ENCODE data around the gene NOL4L. TPM values are rescaled to one million over a fixed set of nuclear protein-coding genes. Genes with fewer than 3 reads are reported as not detected.
"Not testable (repeated sequence)": the region's sequence is repeated elsewhere in the genome, so short reads cannot be mapped to it uniquely, and the experiment has no call there.

The NOL4L gene
- total and polyA plus RNA-seq, 12 donors, result 1.5 to 10.1 (median 5.1) TPM

DNA sequence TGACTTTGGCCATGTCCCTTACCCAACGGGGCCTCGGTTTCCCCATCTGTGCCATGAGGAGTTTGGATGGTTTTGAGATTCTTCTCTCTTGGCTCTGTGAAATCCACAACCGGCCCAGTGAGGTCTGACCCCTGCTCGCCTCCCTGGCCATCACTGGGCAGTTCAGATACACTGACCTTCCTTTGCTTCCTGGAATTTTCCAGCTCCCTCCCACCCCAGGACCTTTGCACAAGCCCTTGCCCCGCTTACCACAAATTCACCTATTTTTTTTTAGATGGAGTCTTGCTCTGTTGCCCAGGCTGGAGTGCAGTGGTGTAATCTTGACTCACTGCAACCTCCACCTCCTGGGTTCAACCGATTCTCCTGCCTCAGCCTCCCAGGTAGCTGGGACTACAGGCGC, 12.6 kb upstream of the NOL4L start:
- Histone ChIP-seq H3K9me3 (no peaks in the 10 kb centered on the region), H3K27me3 (no peaks in the 10 kb centered on the region)
- intact Hi-C loops (cut with DNase I), result no loop called here

DNA sequence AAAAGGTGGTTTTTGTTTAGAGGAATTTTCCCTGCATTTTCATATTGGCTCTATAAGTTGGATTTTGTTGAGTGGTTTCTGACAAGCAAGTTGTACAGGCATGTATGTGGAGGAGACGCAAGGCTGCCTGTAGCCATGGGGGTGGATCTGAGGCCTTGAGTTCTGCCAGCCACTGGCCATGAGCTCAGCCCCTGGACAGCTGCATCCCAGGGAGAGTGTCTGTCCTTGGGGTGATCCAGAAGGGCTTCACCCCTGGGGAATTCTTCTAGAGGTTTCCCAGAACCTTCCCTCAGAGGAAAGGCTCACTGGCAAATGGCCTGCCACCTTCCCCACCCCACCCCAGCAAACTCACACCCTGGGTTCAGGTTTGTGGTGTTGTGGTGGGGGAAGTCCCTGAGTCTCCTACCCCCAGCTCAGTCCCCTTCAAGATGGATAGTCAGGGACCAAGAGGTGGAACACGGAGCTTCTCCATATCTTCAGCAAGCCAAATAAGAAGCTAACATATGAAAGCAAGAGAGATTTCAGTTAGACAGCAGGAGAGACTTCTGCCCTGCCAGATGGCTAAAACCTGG, 11.6 kb upstream of the NOL4L start:
- H3K27me3 ChIP-seq, result no peaks in the 10 kb centered on the region
- DNase-seq (no peak), ATAC-seq (no peak)
- H3K36me3 ChIP-seq, result no peaks in the 10 kb centered on the region
- H3K27ac ChIP-seq, result no peak overlapping the region
- TF ChIP-seq, protein P1, sequence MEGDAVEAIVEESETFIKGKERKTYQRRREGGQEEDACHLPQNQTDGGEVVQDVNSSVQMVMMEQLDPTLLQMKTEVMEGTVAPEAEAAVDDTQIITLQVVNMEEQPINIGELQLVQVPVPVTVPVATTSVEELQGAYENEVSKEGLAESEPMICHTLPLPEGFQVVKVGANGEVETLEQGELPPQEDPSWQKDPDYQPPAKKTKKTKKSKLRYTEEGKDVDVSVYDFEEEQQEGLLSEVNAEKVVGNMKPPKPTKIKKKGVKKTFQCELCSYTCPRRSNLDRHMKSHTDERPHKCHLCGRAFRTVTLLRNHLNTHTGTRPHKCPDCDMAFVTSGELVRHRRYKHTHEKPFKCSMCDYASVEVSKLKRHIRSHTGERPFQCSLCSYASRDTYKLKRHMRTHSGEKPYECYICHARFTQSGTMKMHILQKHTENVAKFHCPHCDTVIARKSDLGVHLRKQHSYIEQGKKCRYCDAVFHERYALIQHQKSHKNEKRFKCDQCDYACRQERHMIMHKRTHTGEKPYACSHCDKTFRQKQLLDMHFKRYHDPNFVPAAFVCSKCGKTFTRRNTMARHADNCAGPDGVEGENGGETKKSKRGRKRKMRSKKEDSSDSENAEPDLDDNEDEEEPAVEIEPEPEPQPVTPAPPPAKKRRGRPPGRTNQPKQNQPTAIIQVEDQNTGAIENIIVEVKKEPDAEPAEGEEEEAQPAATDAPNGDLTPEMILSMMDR (IDR thresholded peaks at IDR 0.05), result no peak
- no peaks in the 10 kb centered on the region for H3K9me3 ChIP-seq
- WGBS, 2 donors, result 67 to 77% methylated on average over 2 of the region's 2 CpGs
- intact Hi-C loops (cut with DNase I), result no loop called here
- H3K4me1 ChIP-seq, result no peaks in the 10 kb centered on the region
- no peak overlapping the region for H3K4me3 ChIP-seq

More for the DNA sequence above, 12.6 kb upstream of the NOL4L start:
- no peaks in the 10 kb centered on the region for H3K36me3 ChIP-seq
- peaks cover 0 to 3% (median 0%) of the 10 kb centered on the region in 9 donors for H3K4me1 ChIP-seq
- H3K4me3 ChIP-seq, result no peak overlapping the region
- TF ChIP-seq, protein P1 (IDR thresholded peaks at IDR 0.05), result no peak
- 79 to 85% methylated on average over 7 of the region's 7 CpGs for WGBS, 2 donors
- DNase-seq (no peak), ATAC-seq (no peak)
- H3K27ac ChIP-seq, result no peak overlapping the region

DNA sequence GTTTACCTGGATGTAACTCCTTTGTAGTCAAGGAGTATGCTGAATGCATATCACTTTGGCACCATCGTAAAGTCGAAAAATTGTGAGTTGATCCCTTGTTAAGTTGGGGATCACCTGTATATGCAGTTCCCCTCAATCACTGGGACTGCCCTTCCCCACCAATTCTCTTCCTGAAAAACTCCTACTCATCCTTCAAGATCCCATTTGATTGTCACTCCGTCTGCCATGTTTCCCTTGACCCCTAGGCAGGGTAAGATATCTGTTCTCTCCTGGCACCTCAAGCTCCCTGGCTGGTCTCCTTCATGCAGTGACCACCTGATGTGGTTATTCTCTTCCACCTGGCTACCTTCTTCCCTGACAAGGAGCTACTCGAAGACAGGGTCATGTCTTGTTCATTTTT, 10.0 kb upstream of the NOL4L start:
- ATAC-seq (no peak), DNase-seq (no peak)
- H3K4me3 ChIP-seq, result no peak overlapping the region
- H3K27me3 ChIP-seq, result no peaks in the 10 kb centered on the region
- 89 to 90% methylated on average over 4 of the region's 4 CpGs for WGBS, 2 donors
- no peaks in the 10 kb centered on the region for H3K36me3 ChIP-seq
- H3K4me1 ChIP-seq, result no peaks in the 10 kb centered on the region
- TF ChIP-seq, protein P1 (IDR thresholded peaks at IDR 0.05), result no peak
- H3K27ac ChIP-seq, result no peak overlapping the region
- no peaks in the 10 kb centered on the region for H3K9me3 ChIP-seq
- intact Hi-C loops (cut with DNase I), result no loop called here

DNA sequence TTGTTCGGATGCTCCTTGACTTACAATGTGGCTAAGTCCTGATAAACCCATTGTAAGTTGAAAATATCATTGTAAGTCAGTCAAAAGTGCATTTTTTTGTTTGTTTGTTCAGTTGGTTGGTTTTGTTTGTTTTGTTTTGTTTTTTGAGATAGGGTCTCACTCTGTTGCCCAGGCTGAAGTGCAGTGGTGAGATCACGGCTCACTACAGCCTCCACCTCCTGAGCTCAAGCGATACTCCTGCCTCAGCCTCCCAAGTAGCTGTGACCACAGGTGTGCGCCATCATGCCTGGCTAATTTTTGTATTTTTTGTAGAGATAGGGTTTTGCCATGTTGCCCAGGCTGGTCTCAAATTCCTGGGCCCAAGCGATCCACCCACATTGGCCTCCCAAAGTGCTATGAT, 9.5 kb upstream of the NOL4L start:
- intact Hi-C loops (cut with DNase I), result loop anchor here in 1 of 10 donors (1.0 kb wide), 1 partner anchor 19 kb away; no protein-coding TSS in a partner anchor
- not testable (repeated sequence) for H3K4me1 ChIP-seq, H3K27me3 ChIP-seq, DNase-seq, H3K9me3 ChIP-seq, H3K36me3 ChIP-seq, H3K27ac ChIP-seq, ATAC-seq, H3K4me3 ChIP-seq
- 97 to 99% methylated on average over 5 of the region's 5 CpGs for whole genome bisulfite sequencing, 2 donors

DNA sequence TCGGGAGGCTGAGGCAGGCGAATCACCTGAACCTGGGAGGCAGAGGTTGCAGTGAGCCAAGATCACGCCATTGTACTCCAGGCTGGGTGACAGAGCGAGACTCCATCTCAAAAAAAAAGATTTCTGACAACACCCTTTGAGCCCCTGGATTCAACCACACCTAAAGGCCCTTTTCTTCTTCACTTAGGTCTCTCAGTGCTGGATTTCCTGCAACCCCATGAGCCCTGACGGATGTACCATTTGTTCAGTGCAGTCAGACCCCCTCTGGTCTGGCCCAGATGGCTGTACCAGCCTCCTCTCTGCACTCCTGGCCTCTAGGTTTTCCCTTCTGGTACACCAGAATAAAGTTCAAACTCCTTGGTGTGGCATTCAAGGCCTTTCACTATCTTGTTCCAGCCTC, 9.1 kb upstream of the NOL4L start:
- H3K27ac ChIP-seq, result no peak overlapping the region
- no peak for ATAC-seq
- H3K27me3 ChIP-seq, result peaks cover 0 to 8% (median 0%) of the 10 kb centered on the region in 7 donors
- TF ChIP-seq, protein P1 (IDR thresholded peaks at IDR 0.05), result no peak
- DNase-seq, result no peak
- H3K4me1 ChIP-seq, result no peaks in the 10 kb centered on the region
- intact Hi-C loops (cut with DNase I), result loop anchor here in 1 of 10 donors (1.0 kb wide), 1 partner anchor 19 kb away; no protein-coding TSS in a partner anchor
- 95 to 96% methylated on average over 5 of the region's 5 CpGs for WGBS, 2 donors
- no peaks in the 10 kb centered on the region for H3K36me3 ChIP-seq
- no peaks in the 10 kb centered on the region for H3K9me3 ChIP-seq
- H3K4me3 ChIP-seq, result no peak overlapping the region

DNA sequence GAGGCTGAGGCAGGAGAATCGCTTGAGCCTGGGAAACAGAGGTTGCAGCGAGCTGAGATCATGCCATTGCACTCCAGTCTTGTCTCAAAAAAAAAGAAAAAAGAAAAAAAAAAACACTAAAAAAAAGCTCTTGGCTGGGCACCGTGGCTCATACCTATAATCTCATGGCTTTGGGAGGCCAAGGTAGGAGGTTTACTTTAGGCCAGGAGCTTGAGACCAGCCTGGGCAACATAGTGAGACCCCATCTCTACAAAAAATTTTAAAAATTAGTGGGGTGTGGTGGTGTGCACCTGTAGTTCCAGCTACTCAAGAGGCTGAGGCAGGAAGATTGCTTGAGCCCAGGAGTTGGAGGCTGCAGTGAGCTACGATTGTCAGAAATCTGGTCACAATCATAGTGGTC, 7.5 kb upstream of the NOL4L start:
- WGBS, 2 donors, result 96 to 98% methylated on average over 4 of the region's 4 CpGs

More for the DNA sequence above, 7.5 kb upstream of the NOL4L start:
- H3K27ac ChIP-seq; H3K9me3 ChIP-seq; ATAC-seq; H3K27me3 ChIP-seq; DNase-seq; H3K4me3 ChIP-seq; intact Hi-C loops (cut with DNase I); H3K36me3 ChIP-seq; H3K4me1 ChIP-seq: not testable (repeated sequence)
